ENCODE results near the gene PIEZO1.

PIEZO1 gene

DNA sequence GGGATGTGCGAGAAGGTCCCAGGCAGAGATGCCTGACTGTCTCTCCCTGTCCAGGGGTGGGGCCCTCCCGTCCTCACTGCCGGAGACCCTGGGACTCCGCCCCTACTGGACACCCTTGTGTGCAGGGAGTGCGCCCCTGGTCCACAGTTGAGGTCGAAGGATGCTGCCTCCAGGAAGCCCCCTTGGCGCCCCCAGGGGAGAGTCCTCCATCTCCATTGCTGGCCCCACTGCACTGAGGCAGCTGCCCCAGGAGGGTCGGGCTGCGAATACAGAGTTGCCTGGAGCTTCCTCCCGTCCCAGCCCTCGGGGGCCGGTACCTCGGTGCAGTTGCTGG lies 52.1 kb downstream of the PIEZO1 start:
- DNase-seq = no peak

DNA sequence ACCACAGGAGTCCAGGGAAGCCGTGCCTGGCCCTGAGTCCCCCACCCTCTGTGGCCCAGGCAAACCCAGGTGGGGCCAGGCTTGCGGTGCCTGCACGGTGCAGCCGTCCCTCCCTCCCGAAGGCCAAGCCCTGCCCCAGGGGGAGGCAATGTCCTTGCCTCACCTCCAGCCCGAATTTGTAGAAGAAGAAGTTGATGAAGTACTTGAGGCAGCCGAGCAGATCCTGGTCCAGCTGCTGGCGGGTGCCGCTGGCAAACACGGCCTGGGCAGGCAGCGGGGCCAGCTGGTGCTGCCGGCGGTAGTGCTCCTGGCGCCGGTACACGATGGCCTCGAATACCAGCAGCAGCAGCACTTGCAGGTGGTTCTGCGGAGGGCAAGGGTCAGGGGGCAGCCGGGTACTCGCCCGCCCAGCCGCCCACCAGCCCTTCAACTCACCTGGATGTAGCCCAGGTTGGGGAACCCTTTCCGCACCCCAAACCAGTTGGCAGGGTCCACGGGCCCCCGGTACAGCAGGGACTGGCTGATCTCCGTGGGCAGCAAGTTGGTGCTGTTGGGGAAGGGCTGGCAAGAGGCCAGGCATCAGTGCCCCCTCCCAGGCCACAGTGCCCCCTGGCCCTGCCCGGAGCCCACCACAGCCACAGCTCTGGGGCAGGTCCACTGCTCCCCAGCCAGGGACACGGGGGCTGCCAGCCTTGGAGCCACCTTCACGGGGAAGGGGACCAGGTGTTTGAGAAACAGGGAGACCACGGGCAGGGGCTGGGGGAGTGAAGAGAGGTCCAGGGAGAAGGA lies 52.7 kb downstream of the PIEZO1 start:
- DNase-seq = no peak

DNA sequence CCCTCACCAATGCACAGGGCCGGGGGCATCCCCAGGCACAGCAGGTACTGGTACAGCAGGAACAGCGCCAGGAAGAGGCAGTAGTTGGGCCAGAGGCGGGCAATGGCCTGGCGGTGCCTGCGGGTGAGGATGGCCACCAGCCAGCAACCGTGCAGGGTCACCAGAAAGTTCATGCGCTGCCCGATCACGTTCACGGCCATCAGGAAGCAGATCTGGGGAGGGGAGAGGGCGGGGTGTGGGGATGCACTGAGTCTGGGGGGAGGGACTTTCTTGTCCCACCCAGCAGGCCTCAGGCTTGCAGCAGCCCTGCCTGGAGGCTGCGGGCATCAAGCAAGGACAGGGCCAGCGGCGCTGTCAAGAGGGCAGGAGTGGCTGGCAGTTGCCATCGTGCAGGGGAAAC lies 53.3 kb downstream of the PIEZO1 start:
- DNase-seq = no peak

DNA sequence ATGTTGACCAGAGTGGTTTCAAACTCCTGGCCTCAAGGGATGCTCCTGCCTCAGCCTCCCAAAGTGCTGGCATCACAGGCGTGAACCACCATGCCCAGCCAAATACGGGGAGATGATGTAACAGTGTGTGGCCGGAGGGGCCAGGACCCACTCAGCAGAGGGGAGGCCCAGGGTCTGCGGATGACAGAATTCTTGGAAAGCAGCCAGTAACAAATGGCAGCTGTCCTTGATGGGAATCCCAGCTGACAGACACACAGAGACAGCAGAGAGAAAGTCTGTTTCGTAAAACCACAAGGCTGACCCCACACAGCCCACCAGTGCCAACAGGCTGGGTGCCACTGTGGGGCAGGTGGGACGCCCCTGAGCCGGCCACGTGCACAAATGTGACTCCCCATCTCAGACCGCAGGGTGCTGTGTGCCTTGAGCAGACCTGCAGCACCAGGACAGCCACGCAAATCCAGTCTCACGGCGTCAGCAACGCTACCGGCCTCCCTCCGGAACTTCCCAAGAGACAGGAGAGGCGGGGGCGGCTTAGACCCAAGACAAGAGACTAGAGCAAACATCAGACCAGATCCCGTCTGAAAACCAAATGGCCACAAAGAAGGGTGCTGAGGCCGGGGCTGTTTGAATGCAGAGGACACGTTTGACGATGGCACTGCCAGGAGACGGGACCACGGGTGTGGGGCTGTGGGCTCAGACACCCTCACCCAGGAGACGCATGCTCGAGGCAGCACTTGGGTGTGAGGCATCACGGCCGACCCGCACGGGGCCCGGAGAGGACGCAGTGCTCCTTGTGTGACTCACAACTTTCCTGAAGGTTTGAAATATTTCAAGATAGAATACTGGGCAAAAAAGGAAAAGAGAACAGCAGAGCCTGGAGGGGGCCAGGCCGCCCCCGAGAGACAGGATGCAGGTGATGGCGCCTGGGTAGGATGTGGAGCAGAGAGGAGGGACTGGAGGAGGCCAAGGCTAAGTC lies 54.1 kb downstream of the PIEZO1 start:
- no peak for DNase-seq

DNA sequence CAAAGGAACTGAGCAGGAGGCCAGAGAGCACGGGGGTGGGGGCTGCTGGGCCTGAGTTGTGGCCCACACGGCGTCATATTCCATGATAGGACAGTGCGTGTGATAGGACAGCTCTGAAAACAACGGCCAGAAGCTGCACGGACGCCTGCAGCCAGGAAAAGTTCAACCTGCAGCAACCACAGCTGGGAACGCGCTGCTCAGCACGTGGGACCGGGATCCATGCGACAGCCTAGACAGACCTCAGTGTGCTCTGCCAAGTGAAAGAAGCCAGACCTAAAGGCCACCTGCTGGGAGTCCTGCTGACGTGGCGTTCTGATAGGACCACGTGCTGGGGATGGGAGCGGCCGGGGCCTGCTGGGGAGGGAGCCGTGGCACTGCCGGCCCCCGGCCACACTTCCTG lies 57.1 kb downstream of the PIEZO1 start:
- no peak for DNase-seq

DNA sequence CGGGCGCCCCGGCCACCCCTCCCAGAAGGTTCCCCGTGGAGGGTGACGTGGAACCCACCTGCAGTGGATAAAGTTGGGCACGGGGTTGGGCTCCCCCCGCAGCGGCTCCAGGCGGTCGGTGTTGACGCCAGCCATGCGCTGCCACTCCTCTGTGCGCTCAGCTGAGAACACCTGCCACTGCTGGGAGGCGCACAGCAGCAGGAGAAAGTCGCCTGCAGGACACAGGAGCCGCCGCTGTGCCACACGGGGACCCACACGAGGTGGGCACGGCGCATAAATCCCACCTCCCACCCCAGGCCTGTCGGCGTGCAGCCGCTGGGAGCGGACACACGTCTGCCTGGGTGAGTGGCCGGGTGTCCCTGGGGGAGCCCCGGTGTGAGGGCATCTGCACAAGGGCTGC lies 58.0 kb downstream of the PIEZO1 start:
- no peak for DNase-seq

DNA sequence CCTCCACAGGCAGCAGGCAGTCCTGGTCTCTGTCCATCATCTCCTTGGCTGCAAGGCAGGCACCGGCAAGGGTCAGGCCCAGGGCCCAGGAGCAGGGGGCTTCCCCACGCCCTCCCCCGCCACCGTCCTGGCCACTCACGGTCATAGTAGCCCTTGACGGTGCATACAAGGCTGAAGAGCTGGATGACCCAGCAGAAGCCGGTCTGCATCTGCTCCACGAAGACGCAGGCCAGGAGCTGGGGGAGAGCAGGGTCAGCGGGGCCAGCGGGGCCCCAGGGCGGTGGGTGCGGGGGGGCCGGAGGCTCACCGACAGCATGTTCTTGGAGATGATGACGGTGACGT lies 58.6 kb downstream of the PIEZO1 start:
- no peak for DNase-seq

DNA sequence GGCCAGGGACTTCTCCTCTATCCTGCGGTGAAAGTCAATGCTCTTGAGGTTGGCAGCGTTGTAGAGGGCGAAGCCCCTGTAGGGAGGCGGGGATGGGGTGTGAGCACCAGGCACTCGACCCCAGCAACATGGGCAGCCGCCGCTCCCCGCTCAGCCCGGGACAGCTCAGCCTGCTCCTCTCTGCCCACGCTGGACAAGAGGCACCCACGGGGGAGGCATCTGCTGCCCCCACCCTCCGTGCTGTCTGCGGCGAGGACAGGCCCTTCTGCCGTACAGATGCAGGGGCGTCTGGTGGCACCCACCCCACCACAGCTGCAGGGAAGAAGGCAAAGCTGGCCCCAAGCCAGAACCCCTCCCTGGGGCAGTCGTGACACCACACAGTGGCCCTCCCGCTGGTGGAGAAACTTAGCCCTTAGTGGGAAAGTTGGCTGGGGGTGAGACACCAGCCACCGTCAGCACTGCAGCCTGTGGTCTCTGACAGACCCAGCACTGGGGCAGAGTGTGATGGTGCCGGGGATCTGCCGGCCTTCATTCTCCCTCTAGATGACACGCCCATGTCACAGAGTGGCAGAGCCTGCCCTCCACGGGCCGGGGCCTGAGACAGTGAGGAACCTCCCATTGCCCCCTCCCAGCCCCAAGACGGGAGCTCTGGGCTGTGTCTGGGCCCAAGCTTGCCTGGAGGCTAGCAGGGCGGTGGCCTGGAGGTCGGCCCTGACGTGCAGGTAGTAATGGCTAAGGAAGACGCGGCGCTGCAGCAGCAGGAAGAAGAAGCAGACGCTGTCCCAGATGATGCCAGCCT lies 59.2 kb downstream of the PIEZO1 start:
- DNase-seq = no peak

DNA sequence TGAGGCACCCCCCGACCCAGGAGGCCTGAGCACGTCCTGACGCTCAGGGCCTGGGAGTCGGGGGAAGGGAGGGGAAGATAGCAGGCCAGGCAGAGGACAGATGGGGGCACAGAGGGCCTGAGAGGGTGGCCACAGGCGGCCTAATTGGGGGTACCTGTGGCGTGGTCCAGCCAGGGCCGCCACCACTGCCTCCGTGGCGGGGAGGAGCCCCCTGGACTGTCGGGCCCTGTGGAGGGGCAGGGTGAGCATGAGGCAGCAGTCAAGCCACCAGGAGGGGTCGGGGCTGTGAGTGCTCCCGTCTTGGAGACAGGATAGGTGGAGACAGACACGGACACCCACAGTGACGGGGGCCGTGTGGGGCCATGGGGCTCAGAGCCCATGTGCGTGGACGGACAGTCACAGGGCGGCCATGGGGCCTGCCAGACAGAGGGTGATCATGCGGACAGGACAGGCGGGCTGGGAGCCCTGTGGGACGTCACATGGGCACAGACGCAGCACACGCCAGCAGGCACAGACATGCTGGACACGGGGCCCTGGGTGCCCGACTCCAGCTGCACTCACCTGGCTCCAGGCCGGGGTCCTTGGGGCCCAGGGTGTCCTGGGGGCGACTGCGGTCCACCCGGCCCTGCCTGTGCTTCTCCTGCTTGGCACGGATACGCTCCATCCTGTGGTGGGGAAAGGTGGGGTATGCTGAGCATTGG lies 60.0 kb downstream of the PIEZO1 start:
- DNase-seq = no peak

DNA sequence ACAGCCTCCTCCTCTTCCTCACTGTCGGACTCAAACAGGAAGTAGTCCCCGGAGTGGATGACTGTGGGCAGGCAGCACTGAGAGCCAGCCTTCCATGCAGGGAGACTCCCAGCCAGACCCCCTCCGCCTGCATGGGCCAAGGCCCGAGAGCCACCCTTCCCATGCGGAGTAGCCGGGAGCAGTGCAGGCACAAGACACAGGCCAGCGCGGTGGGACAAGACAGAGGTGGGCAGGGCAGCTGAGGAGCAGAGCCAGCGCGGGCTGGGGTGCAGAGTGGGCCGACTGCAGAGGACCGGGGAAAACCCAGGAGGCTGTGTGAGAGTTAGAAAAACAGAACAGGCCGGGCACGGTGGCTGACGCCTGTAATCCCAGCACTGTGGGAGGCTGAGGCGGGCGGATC lies 61.1 kb downstream of the PIEZO1 start:
- no peak for DNase-seq

DNA sequence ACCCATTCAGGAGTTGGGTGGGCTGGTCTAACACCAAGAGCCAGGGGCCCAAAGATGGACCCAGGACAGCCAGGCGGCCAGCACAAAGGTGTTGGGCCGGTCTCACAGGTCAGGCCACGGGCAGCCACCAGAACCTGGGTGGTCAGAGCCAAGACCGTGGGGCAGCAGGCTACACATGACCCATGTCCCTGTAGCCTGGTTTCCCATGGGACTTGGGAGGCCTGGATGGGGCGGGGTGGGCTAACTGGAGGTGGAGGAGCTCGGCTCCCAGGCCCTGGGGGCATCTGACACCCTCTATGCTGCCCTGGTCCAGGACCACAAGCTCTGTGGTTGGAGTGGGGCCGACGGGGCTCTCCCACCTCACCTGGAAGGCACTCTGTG lies 61.5 kb downstream of the PIEZO1 start:
- no peak for DNase-seq

DNA sequence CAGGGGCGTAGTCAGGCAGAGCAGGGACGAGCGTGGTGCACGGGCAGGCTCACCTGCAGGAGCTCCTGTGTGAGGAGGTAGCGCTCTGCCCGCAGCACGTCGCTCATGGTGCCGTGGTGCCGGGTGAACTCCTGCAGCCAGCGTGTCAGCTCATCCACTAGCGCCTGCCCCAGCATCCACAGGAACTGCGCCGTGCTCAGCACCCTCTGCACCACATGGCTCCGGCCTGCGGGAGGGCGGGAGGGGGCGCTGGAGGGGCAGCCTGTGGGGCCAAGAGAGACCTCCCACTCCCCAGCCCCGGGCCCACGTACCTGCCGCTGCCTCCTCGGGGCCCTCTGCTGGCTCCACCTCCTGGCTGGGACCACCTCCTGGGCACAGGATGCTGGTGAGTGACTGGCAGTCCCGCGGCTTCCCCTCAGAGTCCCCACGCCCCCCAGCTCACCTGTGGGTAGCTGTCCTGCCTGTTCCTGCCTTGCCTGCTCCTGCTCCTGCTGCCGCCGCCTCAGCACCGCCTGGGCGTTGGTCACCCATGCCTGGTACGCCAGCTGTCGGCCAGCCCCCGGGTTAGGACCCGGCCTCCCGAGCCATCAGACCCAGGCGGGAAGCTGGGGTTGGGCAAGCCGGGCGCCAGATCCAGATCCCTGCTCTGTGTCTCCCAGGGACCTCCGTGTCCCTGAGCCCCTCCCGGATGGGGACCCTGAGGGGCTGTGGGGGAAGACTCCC lies 62.1 kb downstream of the PIEZO1 start:
- DNase-seq = no peak

DNA sequence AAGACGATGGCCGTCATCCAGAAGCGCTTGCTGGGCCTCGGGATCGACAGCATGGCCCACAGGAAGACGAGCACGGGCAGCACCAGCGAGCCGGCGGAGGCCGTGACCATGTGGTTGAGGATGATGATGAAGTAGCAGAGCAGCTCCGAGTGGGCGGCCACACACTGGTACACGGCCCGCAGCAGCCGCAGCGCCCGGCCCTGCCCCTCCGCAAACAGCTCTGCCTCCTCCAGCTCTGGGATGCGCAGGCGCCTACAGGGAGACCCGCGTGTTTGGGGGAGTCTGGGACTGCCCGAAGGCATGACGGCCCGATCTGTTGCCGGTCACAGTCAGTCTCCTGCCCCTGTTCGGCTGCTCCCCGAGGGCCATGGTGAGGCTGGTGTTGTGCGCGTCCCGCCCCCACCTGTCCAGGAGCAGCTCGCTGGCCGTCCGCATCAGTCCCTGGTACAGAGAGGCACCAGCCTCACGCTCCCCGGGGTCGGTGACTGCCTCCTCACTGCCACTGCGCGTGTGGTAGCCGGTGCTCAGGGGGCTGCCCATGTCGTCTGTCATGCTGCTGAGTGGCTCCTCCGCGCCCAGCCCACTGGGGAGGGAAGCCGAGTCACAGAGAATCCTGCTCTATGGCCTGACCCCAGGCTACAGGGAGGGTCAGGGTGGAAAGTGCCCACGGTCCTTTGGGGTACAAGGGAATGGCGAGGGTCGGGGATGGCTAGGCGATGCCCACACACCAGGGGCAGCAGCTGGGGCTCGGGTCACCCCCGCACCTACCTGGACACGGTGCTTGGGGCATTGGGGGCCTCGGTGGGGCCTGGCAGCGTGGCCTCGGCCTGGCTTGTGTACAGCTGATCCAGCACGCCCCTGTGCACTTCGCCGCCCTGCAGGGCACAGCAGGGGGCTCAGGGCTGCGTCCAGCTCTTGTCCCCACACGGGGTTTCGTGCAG lies 62.9 kb downstream of the PIEZO1 start:
- DNase-seq = no peak

DNA sequence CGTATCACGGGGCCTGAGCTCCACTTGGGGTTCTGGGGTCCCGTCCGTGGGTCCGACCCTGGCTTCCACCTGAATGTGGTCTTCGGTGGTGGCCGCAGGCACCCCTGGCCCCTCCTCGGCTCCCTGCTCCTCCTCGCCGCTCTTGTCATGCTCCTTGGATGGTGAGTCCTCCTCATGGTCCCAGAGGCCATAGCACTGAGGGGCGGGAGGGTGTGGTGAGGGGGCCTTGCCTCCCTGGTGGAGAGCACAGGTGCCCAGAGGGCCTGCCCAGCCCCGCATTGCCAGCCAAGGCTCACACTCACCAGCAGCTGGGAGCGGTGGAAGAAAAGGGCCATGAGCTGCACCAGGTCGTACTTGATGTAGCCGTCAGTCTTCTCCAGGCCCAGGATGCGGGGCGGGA lies 63.8 kb downstream of the PIEZO1 start:
- DNase-seq = no peak

DNA sequence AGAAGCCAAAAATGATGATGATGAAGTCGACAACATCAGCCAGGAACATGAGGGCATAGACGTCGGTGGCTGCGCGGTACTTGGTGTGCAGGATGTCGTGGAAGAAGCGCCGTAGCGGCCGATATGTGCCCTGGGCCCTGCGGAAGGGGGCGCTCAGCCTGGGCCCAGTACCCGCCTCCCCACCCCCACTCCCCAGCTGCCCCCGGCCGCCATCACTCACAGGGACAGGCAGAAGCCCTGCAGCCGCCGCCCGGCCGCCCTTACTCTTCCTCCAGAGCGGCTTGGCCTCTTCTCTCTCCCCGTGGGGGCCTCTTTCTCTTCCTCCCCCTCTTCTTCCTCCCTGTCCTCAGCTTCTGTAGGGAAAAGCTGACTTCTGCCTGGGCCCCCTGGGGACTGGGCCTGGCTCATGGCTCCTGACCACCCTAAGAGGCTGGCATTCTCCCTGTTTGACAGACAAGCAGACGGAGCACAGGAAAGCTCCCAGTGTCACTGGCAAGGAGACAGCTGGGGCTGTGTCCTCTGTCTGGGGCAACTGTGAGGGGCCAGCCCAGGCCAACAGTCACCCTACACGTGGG lies 64.5 kb downstream of the PIEZO1 start:
- DNase-seq = no peak

DNA sequence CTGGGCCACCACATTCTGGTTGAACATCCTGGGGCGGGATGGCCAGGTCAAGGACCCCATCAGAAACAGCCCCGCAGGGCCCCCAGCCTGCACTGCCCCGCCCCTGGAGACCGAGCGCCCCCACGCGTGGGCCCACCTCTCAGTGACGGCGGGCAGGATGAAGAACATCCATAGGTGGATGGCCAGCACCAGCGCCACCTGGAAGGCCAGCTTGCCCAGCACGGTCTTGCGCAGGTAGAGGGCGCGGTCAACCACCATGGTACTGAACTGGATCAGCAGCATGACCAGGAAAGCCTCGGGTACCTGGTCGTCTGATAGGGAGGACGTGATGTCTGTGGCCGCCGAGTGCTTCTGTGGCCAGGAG lies 65.1 kb downstream of the PIEZO1 start:
- no peak for DNase-seq

DNA sequence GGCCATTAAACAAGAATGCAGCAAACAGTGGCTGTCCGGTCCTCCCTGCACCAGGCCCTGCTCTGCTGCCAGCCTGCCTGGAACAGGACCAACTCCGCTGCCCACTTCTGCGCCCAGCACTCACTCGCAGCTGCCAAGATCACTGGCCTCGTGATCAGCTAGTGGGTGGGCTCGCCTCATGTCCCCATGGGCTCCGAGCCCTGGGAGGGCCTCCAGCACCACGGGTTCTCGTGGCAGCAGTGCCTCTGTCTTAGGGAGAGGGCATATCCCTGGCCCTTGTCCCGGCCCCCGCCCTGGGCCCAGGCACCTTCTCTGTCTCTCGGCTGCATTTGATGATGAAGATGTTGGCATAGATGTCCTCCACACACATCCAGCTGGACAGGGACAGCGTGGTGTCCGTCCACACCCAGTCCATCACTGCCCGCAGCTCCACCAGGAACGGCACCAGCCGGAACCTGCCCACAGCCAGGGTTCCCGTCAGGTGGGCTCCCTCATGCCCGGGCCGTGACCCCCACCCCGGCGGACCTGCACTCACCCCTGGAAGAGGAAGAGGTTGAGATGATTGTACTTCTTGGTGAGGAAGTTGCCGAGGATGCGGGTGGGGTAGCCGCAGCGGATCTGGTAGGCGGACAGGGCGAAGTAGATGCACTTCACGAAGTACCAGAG lies 65.6 kb downstream of the PIEZO1 start:
- no peak for DNase-seq

DNA sequence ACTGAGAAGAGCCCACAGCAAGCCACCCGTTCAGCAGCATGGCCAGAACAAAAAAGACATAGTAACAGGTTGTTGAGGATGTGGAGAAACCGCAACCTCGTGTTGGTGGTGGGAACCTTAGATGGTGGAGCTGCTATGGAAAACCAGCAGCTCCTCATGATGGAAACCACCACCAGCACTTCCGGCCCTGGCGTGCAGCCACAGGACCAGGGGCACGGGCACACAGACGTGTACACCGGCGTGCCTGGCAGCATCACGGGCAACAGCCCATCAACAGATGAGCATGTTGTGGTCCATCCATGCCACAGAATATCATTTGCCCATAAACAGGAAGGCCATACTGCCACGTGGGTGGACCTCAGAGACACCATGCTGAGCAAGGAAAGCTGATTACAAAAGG lies 66.8 kb downstream of the PIEZO1 start:
- DNase-seq = no peak

DNA sequence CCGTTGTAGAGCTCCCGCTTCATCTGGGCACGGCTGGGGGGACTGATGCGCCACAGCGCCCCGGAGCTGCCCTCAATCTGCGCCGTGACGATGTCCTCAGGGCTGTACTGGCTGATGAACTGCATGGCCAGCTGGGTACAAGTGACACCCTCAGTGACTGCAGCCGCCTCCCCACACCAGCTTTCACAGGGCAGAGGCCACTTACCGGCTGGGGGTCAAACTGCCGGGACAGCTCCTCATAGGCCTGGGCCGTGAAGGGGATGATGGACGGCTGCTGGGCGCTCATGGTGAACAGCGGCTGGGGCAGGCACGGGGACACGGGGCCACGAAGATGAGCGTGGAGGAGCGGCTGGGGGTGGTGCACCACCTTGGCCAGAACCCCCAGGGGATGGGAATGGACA lies 68.4 kb downstream of the PIEZO1 start:
- DNase-seq = no peak

DNA sequence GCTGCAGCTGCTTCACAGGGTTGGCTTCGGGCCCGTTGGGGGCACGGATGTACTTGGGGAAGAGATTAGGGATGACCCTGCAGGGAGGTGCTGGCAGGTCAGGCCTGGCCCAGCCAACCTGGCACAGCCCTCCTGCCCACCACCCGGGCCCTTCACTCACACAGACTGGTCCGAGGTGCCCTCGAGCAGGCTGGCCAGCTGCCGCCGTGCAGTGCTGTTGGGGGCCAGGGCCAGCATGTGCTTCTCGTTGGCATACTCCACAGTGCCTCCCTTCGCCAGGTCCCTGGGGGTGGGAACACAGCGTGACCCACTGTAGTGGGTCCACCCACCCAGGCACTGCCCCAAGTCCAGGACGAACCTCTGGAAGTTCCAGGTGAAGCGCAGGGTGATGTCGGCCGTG lies 68.8 kb downstream of the PIEZO1 start:
- no peak for DNase-seq

Data from activated CD8-positive, alpha-beta memory T cell treated with anti-CD3 and anti-CD28 coated beads for 24 hours (primary cell).